GM13977 (cell line): ENCODE results near the gene PLCB1.

Experiments
- DNase-seq: peaks from one replicate; pipeline ENCODE4 v3.0.0; 2012; ENCODE audit warnings: low spot score
- CTCF ChIP-seq: IDR thresholded peaks from 2 replicates; pipeline ENCODE4 v1.5.1; 2012; ENCODE audit warnings: mild to moderate bottlenecking, control low read depth; ENCODE audit not compliant: insufficient read depth; ENCODE audit errors: extremely low read depth, missing control alignments
- in situ Hi-C: fragments of 300-500 bp; cut with MboI; formaldehyde crosslinking; loops from one replicate; pipeline ENCODE4 v1.12.0; 2022; ENCODE audit warnings: low sequenced_read_pairs, low pct_unique_long_range_greater_than_20kb, mixed read lengths, inconsistent platforms; ENCODE audit not compliant: unreplicated experiment

Gene PLCB1

DNA sequence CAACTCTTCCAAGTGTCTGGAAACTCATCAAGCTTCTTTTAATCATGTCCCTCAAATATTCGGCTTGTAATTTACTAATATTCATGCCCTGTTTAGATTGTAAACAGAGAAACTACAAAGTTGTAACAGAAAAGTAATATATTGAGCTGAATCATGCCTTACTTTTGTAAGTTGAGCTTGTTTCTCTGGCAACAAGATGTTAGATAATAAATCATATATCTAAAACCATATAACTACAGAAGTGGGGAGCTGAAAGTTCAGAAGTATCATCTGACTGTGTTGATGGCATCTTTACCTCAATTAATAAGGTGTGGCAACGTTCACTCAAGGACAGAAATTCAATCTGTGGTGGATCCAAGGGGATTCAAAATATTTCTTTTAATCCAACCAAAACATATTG, 263.9 kb downstream of the PLCB1 start:
- no peak for TF ChIP-seq CTCF
- no peak for DNase-seq
- in situ Hi-C loops: no loop called here

DNA sequence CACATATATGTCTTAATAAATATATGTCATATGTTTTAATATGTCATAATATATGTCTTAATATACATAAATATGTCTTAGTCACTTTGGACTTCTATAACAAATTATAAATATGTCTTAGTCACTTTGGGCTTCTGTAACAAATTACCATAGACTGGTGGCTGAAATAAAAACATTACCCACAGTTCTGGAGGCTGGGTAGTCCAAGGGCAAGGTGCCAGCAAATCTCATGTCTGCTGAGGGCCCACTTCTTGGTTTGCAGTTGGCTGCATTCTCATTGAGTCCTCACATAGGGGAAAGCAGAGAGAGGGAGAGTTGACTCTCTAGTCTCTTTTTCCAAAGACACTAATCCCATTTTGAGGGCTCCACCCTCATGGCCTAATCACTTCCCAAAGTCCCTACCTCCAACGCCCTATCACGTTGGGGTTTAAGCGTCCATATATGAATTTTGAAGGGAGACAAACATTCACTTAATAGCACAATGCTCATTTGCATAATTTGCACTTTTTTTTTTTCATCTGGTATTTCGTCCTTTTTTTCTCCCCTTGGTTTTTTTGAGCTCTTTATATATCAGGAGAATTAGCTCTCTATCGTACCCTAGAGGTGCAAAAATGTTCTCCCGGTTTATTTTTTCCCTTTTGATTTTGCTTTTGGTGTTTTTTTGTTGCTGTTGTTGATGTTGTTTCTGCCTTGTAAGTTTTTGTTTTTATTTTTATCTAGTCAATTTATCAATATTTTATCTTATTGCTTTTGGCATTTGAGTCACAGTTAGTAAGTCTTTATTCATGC, 266.4 kb downstream of the PLCB1 start:
- in situ Hi-C loops: no loop called here
- DNase-seq: no peak
- TF ChIP-seq CTCF: no peak

DNA sequence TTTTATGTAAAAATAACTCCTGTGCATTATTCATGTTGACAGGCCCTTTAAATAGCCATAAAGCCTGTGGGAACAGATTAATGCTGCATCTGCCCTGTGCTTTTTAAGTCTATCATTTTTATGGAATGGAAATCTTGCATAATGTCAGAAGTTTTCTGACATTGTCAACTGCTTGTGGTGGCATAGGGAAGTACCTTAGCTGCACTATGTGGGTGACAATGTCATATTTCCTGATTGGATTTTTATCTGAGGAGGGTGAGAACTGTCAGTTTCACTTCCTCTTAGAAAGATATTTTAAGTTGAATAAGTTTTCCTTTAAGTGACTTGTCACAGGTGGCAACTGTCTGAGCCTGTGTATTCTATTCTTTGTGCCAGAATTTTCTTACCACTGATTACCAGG, 267.9 kb downstream of the PLCB1 start:
- in situ Hi-C loops: no loop called here

DNA sequence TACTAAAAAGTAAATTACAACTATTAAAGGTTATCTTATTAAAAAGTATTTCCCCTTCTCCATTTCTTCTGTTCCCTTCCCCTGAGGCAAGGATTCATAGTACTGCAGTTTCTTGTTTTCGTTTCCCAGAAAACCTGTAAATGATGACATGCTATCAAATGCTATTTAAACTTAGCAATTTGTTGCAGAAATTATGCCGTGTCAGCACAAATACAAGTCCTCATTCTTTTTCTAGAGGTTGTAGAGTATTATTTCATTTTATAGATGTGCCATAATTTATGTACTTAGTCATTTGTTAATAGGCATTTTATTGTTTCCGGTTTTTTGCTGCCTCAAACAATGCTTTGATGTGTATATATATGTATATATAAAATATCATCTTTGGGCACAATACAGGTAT, 268.4 kb downstream of the PLCB1 start:
- no peak for DNase-seq
- TF ChIP-seq CTCF: no peak
- in situ Hi-C loops: no loop called here

More for the DNA sequence above, 267.9 kb downstream of the PLCB1 start:
- TF ChIP-seq CTCF: no peak
- peak; percentile 27 for DNase-seq

GRCh38 chr20:8401556-8401955, 269.5 kb downstream of the PLCB1 start:
- in situ Hi-C loops: no loop called here
- no peak for DNase-seq
- TF ChIP-seq CTCF: no peak

- in situ Hi-C loops: no loop called here
Observed at GRCh38 chr20:8402798-8403197, 270.7 kb downstream of the PLCB1 start.

More at GRCh38 chr20:8402798-8403197, 270.7 kb downstream of the PLCB1 start:
- DNase-seq: no peak
- TF ChIP-seq CTCF: no peak
